ENCODE measurements around the gene PEPD. TPM values are rescaled to one million over a fixed set of nuclear protein-coding genes. Genes with fewer than 3 reads are reported as not detected.
A peak's percentile ranks its signal among the peaks of the same experiment; 100 is the strongest.
"Not testable (repeated sequence)": the region's sequence is repeated elsewhere in the genome, so short reads cannot be mapped to it uniquely, and the experiment has no call there.

The PEPD gene
- total RNA-seq, 1 experiment from 2014 or later = 116 TPM

- Histone ChIP-seq H3K27me3 (replicated peaks; ENCODE audit: control insufficient read depth, insufficient read depth, low read length) (no peaks in the 10 kb centered on the region), H3K9me3 (no peaks in the 10 kb centered on the region), H3K36me3 (ENCODE audit: control insufficient read depth, insufficient read depth, low read length) (no peaks in the 10 kb centered on the region; the same call in 1 of the 2 replicates), H3K4me3 (ENCODE audit: low read depth, low read length) (no peak overlapping the region), H3K4me1 (no peaks in the 10 kb centered on the region)
- Mint-ChIP-seq H3K4me3 (ENCODE audit: unreplicated experiment) (no peak overlapping the region), H3K27ac (ENCODE audit: unreplicated experiment) (no peak overlapping the region), H3K9me3 (ENCODE audit: unreplicated experiment) (peaks cover 30% of the 10 kb centered on the region), H3K27me3 (ENCODE audit: insufficient read depth, unreplicated experiment) (no peaks in the 10 kb centered on the region), H3K4me1 (ENCODE audit: low read depth, unreplicated experiment) (no peaks in the 10 kb centered on the region), H3K36me3 (ENCODE audit: insufficient read depth, unreplicated experiment) (peaks cover 46% of the 10 kb centered on the region)
- TF ChIP-seq CTCF (IDR thresholded peaks at IDR 0.05; ENCODE audit: insufficient read depth in 1 of 2, low read depth in 1 of 2, low read length in 1 of 2, severe bottlenecking in 1 of 2, unreplicated experiment in 1 of 2) = no peak
- intact Hi-C loops (cut with micrococcal nuclease; ENCODE audit: unreplicated experiment) = no loop called here
- BruUV-seq (replicated peaks) = no TSS peak
- ChIA-PET POLR2A (no interaction called here), CTCF (no interaction called here)
- DNase-seq = no peak
Observed at GRCh38 chr19:33481863-33482262, 39.7 kb downstream of the PEPD start.

- H3K4me1 Mint-ChIP-seq (ENCODE audit: low read depth, unreplicated experiment); BruUV-seq (replicated peaks); H3K27me3 Mint-ChIP-seq (ENCODE audit: insufficient read depth, unreplicated experiment); H3K4me1 ChIP-seq; H3K27me3 ChIP-seq (replicated peaks; ENCODE audit: control insufficient read depth, insufficient read depth, low read length); H3K9me3 ChIP-seq; H3K4me3 ChIP-seq (ENCODE audit: low read depth, low read length); CTCF ChIA-PET; H3K36me3 ChIP-seq (ENCODE audit: control insufficient read depth, insufficient read depth, low read length); H3K27ac Mint-ChIP-seq (ENCODE audit: unreplicated experiment); H3K4me3 Mint-ChIP-seq (ENCODE audit: unreplicated experiment); intact Hi-C loops (cut with micrococcal nuclease; ENCODE audit: unreplicated experiment); POLR2A ChIA-PET: not testable (repeated sequence)
- peak in 1 of 2 experiments; percentile 4 for DNase-seq
- H3K9me3 Mint-ChIP-seq (ENCODE audit: unreplicated experiment) = peaks cover 30% of the 10 kb centered on the region
- peaks cover 48% of the 10 kb centered on the region for H3K36me3 Mint-ChIP-seq (ENCODE audit: insufficient read depth, unreplicated experiment)
Observed at GRCh38 chr19:33479570-33479969, 42.0 kb downstream of the PEPD start.

- peaks cover 26% of the 10 kb centered on the region for H3K9me3 Mint-ChIP-seq (ENCODE audit: unreplicated experiment)
- no peak overlapping the region for H3K27ac Mint-ChIP-seq (ENCODE audit: unreplicated experiment)
- no TSS peak for BruUV-seq (replicated peaks)
- Histone ChIP-seq H3K9me3 (no peaks in the 10 kb centered on the region), H3K27me3 (replicated peaks; ENCODE audit: control insufficient read depth, insufficient read depth, low read length) (no peaks in the 10 kb centered on the region), H3K4me1 (no peaks in the 10 kb centered on the region), H3K36me3 (ENCODE audit: control insufficient read depth, insufficient read depth, low read length) (no peaks in the 10 kb centered on the region; the same call in 1 of the 2 replicates), H3K4me3 (ENCODE audit: low read depth, low read length) (no peak overlapping the region)
- intact Hi-C loops (cut with micrococcal nuclease; ENCODE audit: unreplicated experiment) = no loop called here
- no peak for TF ChIP-seq CTCF (IDR thresholded peaks at IDR 0.05; ENCODE audit: insufficient read depth in 1 of 2, low read depth in 1 of 2, low read length in 1 of 2, severe bottlenecking in 1 of 2, unreplicated experiment in 1 of 2)
- ChIA-PET CTCF (no interaction called here), POLR2A (no interaction called here)
- H3K4me1 Mint-ChIP-seq (ENCODE audit: low read depth, unreplicated experiment) = no peaks in the 10 kb centered on the region
- H3K27me3 Mint-ChIP-seq (ENCODE audit: insufficient read depth, unreplicated experiment) = no peaks in the 10 kb centered on the region
- DNase-seq = peak in 1 of 2 experiments; percentile 11
- no peak overlapping the region for H3K4me3 Mint-ChIP-seq (ENCODE audit: unreplicated experiment)
- H3K36me3 Mint-ChIP-seq (ENCODE audit: insufficient read depth, unreplicated experiment) = peaks cover 43% of the 10 kb centered on the region
Observed at GRCh38 chr19:33477781-33478180, 43.8 kb downstream of the PEPD start.

- peak in 1 of 2 experiments; percentile 18 for DNase-seq
- H3K27me3 Mint-ChIP-seq (ENCODE audit: insufficient read depth, unreplicated experiment) = no peaks in the 10 kb centered on the region
- H3K9me3 Mint-ChIP-seq (ENCODE audit: unreplicated experiment) = peaks cover 23% of the 10 kb centered on the region
- intact Hi-C loops (cut with micrococcal nuclease; ENCODE audit: unreplicated experiment) = no loop called here
- POLR2A ChIA-PET = no interaction called here
- no peaks in the 10 kb centered on the region; the same call in 1 of the 2 replicates for H3K36me3 ChIP-seq (ENCODE audit: control insufficient read depth, insufficient read depth, low read length)
- H3K27ac Mint-ChIP-seq (ENCODE audit: unreplicated experiment) = no peak overlapping the region
- H3K4me3 Mint-ChIP-seq (ENCODE audit: unreplicated experiment) = no peak overlapping the region
- H3K27me3 ChIP-seq (replicated peaks; ENCODE audit: control insufficient read depth, insufficient read depth, low read length) = no peaks in the 10 kb centered on the region
- H3K4me1 Mint-ChIP-seq (ENCODE audit: low read depth, unreplicated experiment) = no peaks in the 10 kb centered on the region
- no peak overlapping the region for H3K4me3 ChIP-seq (ENCODE audit: low read depth, low read length)
- TF ChIP-seq CTCF (IDR thresholded peaks at IDR 0.05; ENCODE audit: insufficient read depth in 1 of 2, low read depth in 1 of 2, low read length in 1 of 2, severe bottlenecking in 1 of 2, unreplicated experiment in 1 of 2) = no peak
- no peaks in the 10 kb centered on the region for H3K9me3 ChIP-seq
- no peaks in the 10 kb centered on the region for H3K4me1 ChIP-seq
- CTCF ChIA-PET = no interaction called here
- peaks cover 52% of the 10 kb centered on the region for H3K36me3 Mint-ChIP-seq (ENCODE audit: insufficient read depth, unreplicated experiment)
- BruUV-seq (replicated peaks) = no TSS peak
Observed at GRCh38 chr19:33476151-33476707, 45.4 kb downstream of the PEPD start.
